BLaER1 (cell line): ENCODE measurements around the gene PINLYP.
A peak's percentile ranks its signal among the peaks of the same experiment; 100 is the strongest.

Source experiments
- H3K27ac ChIP-seq: shearing (Covaris generic); formaldehyde crosslinking; 2 replicates; pipeline ENCODE4 v1.8.1; 2022
- H3K27me3 ChIP-seq: shearing (Covaris generic); formaldehyde crosslinking; 2 replicates; pipeline ENCODE4 v1.8.1; 2022
- H3K36me3 ChIP-seq: shearing (Covaris generic); formaldehyde crosslinking; 2 replicates; pipeline ENCODE4 v1.8.1; 2022
- H3K4me1 ChIP-seq: shearing (Covaris generic); formaldehyde crosslinking; 2 replicates; pipeline ENCODE4 v1.8.1; 2022
- H3K4me2 ChIP-seq: shearing (Covaris generic); formaldehyde crosslinking; 2 replicates; pipeline ENCODE4 v1.8.1; 2022
- H3K4me3 ChIP-seq: shearing (Covaris generic); formaldehyde crosslinking; 2 replicates; pipeline ENCODE4 v1.8.1; 2022
- H3K9ac ChIP-seq: shearing (Covaris generic); formaldehyde crosslinking; 2 replicates; pipeline ENCODE4 v1.8.1; 2022
- H3K9me3 ChIP-seq: shearing (Covaris generic); formaldehyde crosslinking; 2 replicates; pipeline ENCODE4 v1.8.1; 2022
- H4K20me1 ChIP-seq: shearing (Covaris generic); formaldehyde crosslinking; 2 replicates; pipeline ENCODE4 v1.8.1; 2022
- Cebpa-rat ChIP-seq: shearing (Covaris generic); IDR thresholded peaks from 2 replicates; pipeline ENCODE4 v1.8.1; 2022

PINLYP gene

DNA sequence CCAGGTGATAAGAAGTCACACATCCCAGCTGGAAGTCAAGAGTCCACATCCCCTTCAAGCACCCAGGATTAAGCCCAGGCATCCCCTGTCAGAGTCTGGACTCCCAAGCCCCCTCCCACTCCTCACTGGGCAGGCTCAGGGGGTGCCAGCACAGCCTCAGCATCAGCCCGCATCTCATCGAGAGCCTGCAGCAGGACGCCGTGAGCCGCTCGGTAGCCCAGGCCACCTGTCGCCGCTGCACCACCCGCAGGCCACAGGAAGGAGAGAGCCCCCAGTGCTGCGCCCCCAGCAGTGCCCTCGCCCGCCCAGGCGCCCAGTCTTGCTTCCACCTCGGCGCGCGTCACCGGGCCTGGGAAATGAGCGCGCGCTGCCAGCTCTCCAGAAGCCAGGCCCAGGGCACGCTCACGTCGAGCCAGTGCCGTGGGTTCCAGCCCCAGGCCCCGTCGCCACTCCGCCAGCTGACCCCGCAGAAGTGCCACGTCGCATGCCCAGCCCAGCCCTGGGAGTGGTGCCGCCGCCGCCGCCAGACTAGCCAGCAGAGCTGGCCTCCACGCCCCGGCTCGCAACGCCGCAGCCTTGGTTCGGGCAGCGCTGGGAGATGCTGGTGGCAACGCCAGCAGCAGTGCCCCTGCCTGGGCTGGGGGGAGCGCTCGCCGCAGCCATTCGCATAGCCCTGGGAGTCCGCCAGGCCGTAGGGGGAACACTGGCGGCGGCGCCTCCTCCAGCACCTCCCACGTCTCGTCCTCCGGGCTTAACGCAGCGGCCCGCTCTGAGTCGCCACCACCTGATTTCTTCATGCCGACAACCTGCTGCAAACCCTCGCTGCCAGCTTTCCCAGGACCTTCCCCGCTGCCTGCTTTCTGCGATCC is 16.5 kb downstream of the PINLYP start:
- Histone ChIP-seq H3K4me1 (peaks cover 38% of the 10 kb centered on the region), H3K4me3 (no peak overlapping the region), H3K9ac (no peak overlapping the region), H3K27me3 (no peaks in the 10 kb centered on the region), H3K27ac (no peak overlapping the region), H3K36me3 (peaks cover 55% of the 10 kb centered on the region), H3K4me2 (no peak overlapping the region), H4K20me1 (peaks cover 37% of the 10 kb centered on the region; the same call in 1 of the 2 replicates), H3K9me3 (no peaks in the 10 kb centered on the region)
- TF ChIP-seq Cebpa-rat: no peak

DNA sequence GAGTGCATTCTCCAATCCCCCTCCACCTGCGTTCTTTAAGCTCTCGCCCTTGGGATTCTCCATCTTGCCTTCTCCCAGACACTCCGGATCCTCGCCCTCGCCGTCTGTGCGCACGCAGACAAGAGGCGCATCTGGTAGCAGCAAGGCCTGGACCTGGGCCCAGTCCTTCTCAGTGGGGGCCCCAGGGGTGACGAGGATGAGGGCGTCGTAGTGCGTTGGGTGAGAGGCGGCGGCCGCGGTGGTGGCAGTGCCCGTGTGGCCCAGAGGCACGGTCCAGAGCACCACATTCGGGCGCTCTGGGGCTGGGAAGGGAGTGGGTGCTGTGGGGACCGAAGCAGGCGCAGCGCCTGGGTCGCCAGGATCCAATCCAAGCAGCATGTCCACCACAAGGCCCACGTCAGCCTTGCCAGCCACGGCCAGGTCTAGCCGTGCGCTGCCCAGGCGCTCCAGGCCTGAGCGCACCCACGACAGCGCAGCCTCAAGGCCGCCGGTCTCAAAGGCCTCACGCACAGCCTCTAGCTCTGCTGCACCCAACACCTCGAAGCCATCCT is 17.3 kb downstream of the PINLYP start:
- no peak overlapping the region for H3K9ac ChIP-seq
- peaks cover 45% of the 10 kb centered on the region for H3K4me1 ChIP-seq
- H3K36me3 ChIP-seq: peaks cover 55% of the 10 kb centered on the region
- no peak overlapping the region for H3K27ac ChIP-seq
- TF ChIP-seq Cebpa-rat: no peak
- peaks cover 37% of the 10 kb centered on the region; the same call in 1 of the 2 replicates for H4K20me1 ChIP-seq
- no peaks in the 10 kb centered on the region for H3K9me3 ChIP-seq
- no peak overlapping the region for H3K4me2 ChIP-seq
- no peak overlapping the region for H3K4me3 ChIP-seq
- no peaks in the 10 kb centered on the region for H3K27me3 ChIP-seq

DNA sequence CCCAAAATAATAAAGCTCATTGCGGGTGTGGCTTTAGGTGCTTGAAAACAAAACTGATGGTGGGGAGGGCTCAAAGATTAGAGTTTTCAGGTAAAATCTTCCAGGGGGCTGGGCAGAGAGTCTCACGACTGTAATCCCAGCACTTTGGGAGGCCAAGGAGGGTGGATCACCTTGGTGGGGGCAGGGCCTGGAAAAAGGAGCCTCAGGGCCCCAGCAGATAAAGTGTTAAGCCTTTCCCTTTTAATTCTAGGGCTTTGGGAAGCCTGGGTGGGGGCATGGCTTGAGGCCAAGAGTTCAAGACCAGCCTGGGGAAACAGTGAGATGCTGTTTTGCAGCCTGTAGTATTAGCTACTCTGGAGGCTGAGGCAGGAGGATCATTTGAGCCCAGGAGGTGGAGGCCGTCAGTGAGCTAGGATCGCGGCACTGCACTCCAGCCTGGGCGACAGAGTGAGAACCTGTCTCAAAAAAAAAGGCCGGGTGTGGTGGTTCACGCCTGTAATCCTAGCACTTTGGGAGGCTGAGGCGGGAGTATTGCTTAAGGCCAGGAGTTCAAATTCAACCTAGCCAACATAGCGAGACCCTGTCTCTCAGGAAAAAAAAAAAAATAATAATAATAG is 18.6 kb downstream of the PINLYP start:
- H3K4me1 ChIP-seq: peaks cover 54% of the 10 kb centered on the region
- peak overlapping the region; percentile 98 for H3K4me2 ChIP-seq
- H3K4me3 ChIP-seq: peak overlapping the region; percentile 82
- no peaks in the 10 kb centered on the region for H3K27me3 ChIP-seq
- H3K27ac ChIP-seq: peak overlapping the region; percentile 32; the same call in 1 of the 2 replicates
- peaks cover 47% of the 10 kb centered on the region; the same call in 1 of the 2 replicates for H4K20me1 ChIP-seq
- peaks cover 59% of the 10 kb centered on the region for H3K36me3 ChIP-seq
- no peaks in the 10 kb centered on the region for H3K9me3 ChIP-seq
- no peak for TF ChIP-seq Cebpa-rat
- H3K9ac ChIP-seq: no peak overlapping the region

DNA sequence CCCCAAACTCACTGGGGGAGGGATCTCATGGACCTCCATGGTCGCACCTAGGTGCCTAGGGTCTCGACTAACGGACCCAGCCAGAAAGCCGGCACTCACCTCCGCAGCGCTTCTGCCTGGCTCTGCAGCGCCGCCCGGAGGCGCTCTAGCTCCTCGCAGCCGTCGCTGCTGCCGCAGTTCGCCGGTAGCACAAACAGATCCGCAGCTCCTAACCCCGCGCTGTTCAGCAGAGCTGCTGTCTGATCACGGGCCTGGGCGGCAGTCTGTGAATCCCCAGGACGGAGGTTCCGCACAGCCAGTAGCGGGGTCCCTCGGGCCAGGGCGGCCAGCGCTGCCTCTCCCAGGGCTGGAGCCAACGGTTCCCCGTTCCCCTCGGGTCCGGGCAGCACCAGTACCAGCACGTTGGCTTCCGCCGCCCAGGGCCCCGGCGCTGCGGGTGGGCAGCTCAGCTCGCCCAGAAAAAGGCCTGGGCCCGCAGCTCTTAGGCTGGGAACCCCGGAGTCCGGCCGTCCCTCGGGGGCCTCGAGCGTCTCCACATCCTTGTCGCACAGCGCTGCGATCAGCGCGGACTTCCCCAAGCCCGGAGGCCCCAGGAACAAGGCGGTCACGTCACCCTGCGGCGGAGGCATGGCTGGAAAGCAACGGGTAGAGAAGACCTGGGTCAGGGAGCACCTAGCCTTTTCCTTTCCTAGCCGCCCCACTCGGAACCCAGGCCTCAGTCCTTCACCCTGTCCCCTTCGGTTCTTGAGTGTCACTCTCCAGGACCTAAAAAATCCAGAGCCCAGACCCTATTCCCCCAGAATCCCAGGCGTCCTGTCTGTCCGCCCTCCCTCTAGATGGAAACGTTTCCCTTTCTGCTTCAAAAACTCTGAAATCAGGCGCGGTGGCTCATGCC is 19.4 kb downstream of the PINLYP start:
- no peaks in the 10 kb centered on the region for H3K9me3 ChIP-seq
- H3K36me3 ChIP-seq: peaks cover 59% of the 10 kb centered on the region
- H3K4me3 ChIP-seq: peak overlapping the region; percentile 82
- H3K9ac ChIP-seq: peak overlapping the region; percentile 91
- no peaks in the 10 kb centered on the region for H3K27me3 ChIP-seq
- H3K4me2 ChIP-seq: peak overlapping the region; percentile 98
- peaks cover 46% of the 10 kb centered on the region for H3K4me1 ChIP-seq
- peak overlapping the region; percentile 94 for H3K27ac ChIP-seq
- peaks cover 55% of the 10 kb centered on the region; the same call in 1 of the 2 replicates for H4K20me1 ChIP-seq
- TF ChIP-seq Cebpa-rat: no peak

DNA sequence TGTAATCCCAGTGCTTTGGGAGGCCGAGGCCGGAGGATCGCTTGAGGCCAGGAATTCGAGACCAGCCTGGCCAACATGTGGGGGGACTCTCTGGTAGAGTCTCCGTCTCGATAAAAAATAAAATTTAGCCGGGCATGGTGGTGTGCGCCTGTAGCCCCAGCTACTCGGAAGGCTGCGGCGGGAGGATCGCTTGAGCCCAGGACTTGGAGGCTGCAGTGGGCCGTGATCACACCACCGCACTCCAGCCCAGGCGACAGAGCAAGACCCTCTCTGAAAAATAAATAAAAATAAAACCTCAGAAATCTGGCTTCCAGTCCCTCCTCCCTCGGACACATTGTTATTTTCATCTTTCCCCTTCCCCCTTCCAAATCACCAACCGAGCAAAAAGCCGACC is 20.0 kb downstream of the PINLYP start:
- Histone ChIP-seq H3K27ac (peak overlapping the region; percentile 94), H3K27me3 (no peaks in the 10 kb centered on the region), H3K9me3 (no peaks in the 10 kb centered on the region), H3K9ac (peak overlapping the region; percentile 91), H3K4me2 (peak overlapping the region; percentile 98), H3K36me3 (peaks cover 59% of the 10 kb centered on the region), H4K20me1 (peaks cover 54% of the 10 kb centered on the region; the same call in 1 of the 2 replicates), H3K4me3 (peak overlapping the region; percentile 82), H3K4me1 (peaks cover 40% of the 10 kb centered on the region)
- TF ChIP-seq Cebpa-rat: no peak

DNA sequence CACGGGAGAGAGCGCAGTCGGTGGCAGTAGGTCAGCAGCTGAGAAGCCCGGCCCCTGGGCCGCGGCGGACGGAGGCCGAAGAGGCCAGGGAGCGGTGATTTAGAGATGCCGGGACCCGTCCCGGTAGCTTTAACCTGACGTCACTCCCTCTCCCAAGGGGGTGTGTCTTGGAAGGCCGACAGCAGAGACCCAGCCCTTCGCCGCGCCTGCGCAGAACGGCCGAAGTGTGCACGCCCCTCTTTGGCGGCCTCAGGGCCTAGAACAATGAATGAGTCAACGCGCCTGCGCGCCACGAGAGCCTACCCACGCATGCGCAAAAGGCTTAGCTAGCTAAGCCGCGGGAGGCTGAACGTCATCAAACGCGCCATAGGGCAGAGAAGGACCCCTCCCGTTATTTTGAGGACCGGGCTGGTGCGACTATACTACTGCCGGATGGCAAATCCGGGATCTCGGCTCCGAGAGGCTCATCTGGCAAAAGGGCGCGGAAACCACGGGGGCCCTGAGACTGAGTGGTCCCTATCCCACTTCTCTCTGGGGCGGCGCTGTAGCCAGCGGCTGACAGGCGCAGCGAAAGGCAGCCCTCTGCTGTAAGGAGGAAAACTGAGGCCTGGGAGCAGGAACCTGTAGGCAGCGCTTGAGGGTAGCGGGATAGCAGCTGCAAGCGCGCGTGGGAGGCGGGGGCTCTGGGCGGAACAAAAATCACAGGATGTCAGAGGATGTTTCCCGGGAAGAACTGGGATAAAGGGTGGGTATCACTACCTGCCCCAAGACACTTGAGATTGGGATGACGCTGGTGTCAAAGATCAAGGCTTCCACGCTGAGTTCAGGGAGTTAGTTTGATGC is 20.6 kb downstream of the PINLYP start, which contains the start of the genes IRGQ and ZNF576:
TSS of gene IRGQ (minus strand) at position 136 of the 843 bp plus-strand sequence. CDS start 796 bp downstream, outside the sequence.
TSS of gene ZNF576 (plus strand) at position 597 of the 843 bp plus-strand sequence. CDS start 514 bp downstream, outside the sequence.
- peak within 1 kb of the TSS; percentile 94 for H3K27ac ChIP-seq
- H3K36me3 ChIP-seq: peaks cover 59% of the 10 kb centered on the region
- peaks cover 37% of the 10 kb centered on the region for H3K4me1 ChIP-seq
- H3K27me3 ChIP-seq: no peaks in the 10 kb centered on the region
- H4K20me1 ChIP-seq: peaks cover 48% of the 10 kb centered on the region; the same call in 1 of the 2 replicates
- H3K9ac ChIP-seq: peak within 1 kb of the TSS; percentile 91
- no peaks in the 10 kb centered on the region for H3K9me3 ChIP-seq
- peak within 1 kb of the TSS; percentile 82 for H3K4me3 ChIP-seq
- peak within 1 kb of the TSS; percentile 99 for H3K4me2 ChIP-seq
- no peak for TF ChIP-seq Cebpa-rat

DNA sequence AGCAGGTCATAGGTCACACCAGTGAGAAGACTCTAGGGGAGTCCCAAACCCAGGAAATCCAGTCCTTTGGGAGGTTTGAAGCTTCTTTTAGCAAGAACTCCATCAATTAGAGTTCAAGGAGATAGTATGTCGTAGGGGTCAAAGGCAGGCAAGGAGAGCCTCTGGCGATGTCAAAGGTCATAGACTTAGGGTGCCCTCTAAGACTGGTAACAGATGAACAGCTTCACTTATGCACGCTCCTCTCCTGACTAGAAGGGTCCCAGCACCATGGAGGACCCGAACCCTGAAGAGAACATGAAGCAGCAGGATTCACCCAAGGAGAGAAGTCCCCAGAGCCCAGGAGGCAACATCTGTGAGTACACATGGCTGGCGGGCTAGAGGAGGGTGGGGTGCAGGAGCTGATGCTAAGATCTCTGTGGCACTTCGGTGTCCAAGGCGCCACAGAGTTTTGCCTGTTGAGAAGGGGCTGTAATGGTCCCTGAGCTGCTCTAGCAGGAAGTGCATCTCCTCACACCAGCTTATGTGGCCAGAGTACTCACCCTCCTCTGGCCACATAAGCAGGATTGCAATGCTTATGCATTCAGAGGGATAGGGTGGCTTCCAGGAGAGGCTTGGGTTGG is 21.4 kb downstream of the PINLYP start:
- H3K27ac ChIP-seq: peak overlapping the region; percentile 94
- peaks cover 46% of the 10 kb centered on the region; the same call in 1 of the 2 replicates for H4K20me1 ChIP-seq
- no peak for TF ChIP-seq Cebpa-rat
- H3K4me3 ChIP-seq: peak overlapping the region; percentile 82
- H3K36me3 ChIP-seq: peaks cover 59% of the 10 kb centered on the region
- peak overlapping the region; percentile 99 for H3K4me2 ChIP-seq
- no peaks in the 10 kb centered on the region for H3K9me3 ChIP-seq
- no peaks in the 10 kb centered on the region for H3K27me3 ChIP-seq
- peak overlapping the region; percentile 91 for H3K9ac ChIP-seq
- H3K4me1 ChIP-seq: peaks cover 42% of the 10 kb centered on the region

DNA sequence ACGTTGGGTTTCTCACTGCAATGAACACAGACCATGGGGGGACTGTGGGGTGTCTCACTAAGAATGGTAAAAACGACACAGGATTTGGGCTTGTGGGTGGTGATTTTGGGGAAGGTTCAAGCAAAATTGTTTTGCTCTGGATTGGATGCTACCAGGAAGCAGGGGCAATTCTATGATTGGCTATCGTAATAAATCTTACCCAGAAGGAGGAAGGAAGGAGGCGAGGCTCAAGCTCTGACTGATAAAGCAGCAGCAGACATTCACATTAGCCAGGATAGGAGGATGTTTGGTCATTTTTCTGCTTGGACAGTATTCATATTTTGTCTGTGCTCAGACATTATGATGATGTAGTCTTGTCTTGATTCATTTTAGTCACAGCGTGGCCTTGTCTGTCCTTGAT is 22.3 kb downstream of the PINLYP start:
- Histone ChIP-seq H3K4me1 (peaks cover 51% of the 10 kb centered on the region), H3K4me3 (peak overlapping the region; percentile 82), H3K27me3 (no peaks in the 10 kb centered on the region), H4K20me1 (peaks cover 37% of the 10 kb centered on the region; the same call in 1 of the 2 replicates), H3K27ac (no peak overlapping the region), H3K9me3 (no peaks in the 10 kb centered on the region), H3K4me2 (peak overlapping the region; percentile 99), H3K36me3 (peaks cover 59% of the 10 kb centered on the region), H3K9ac (peak overlapping the region; percentile 91)
- no peak for TF ChIP-seq Cebpa-rat
